K562 (cell line): ENCODE data around the gene TNFRSF18. TPM values are rescaled to one million over a fixed set of nuclear protein-coding genes. Genes with fewer than 3 reads are reported as not detected.

Experiments
- ATAC-seq: fragments of 200-7000 bp; cut with Tn5 transposase; 3 replicates; pipeline ENCODE4 v1.9.1; 2020; ENCODE audit warnings: moderate library complexity
- BruUV-seq: library from RNA; stranded (reverse); fragments of 400-500 nt; replicated peaks from 2 replicates; lab custom pipeline; 2021; lab: Mats Ljungman, UMichigan
- CTCF ChIA-PET: fragments of 300-600 bp; formaldehyde crosslinking; extraction: SDS; loops from one replicate; lab custom pipeline; 2021; ENCODE audit warnings: low intra/inter-chr PET ratio; lab: Yijun Ruan, JAX
- POLR2A ChIA-PET: fragments of 300-600, 350-650 bp; sonication (Branson Sonifier 250); formaldehyde crosslinking; extraction: SDS; loops from one replicate; lab custom pipeline; 2021; ENCODE audit warnings: antibody characterized with exemption, inconsistent platforms; lab: Yijun Ruan, JAX
- DNase-seq, 4 experiments: peaks; one replicate each; pipeline versions ENCODE4 v3.0.0 to v3.0.0-alpha.2; 2011 to 2018; ENCODE audit warnings: low spot score in 3 of 4, mixed read lengths in 3 of 4; ENCODE audit errors: extremely low read depth in 1 of 4
- FAIRE-seq: peaks from 2 replicates; lab custom pipeline; 2011; peaks lifted over from hg19 to GRCh38; lab: Jason Lieb, UNC
- H2AFZ ChIP-seq: 2 replicates; pipeline ENCODE4 v1.6.0; 2011; ENCODE audit warnings: low read depth, low read length, control low read depth, inconsistent platforms
- H3K27ac ChIP-seq: fragments of 200-600 bp; 3 replicates; pipeline ENCODE4 v1.8.0; 2011; ENCODE audit warnings: low read depth, mild to moderate bottlenecking, control low read depth, inconsistent platforms, low read length, moderate library complexity, mixed read lengths; ENCODE audit errors: extremely low read depth
- H3K27me3 ChIP-seq, 2 experiments: fragments of 300-600 bp in 1 of 2; 2 replicates in 1 of 2; 3 replicates in 1 of 2; pipeline versions ENCODE4 v1.6.0 to v1.8.0; 2011; ENCODE audit warnings: inconsistent platforms in 2 of 2, low read length in 2 of 2, mild to moderate bottlenecking in 1 of 2, mixed read lengths in 1 of 2, moderate library complexity in 1 of 2; ENCODE audit not compliant: control insufficient read depth in 2 of 2, insufficient read depth in 2 of 2
- H3K36me3 ChIP-seq: fragments of 300-600 bp; 3 replicates; pipeline ENCODE4 v1.8.0; 2011; ENCODE audit warnings: mild to moderate bottlenecking, low read length, inconsistent platforms; ENCODE audit not compliant: control insufficient read depth, insufficient read depth
- H3K4me1 ChIP-seq, 2 experiments: fragments of 200-600 bp in 1 of 2; replicated peaks in 1 of 2; 2 replicates in 1 of 2; 3 replicates in 1 of 2; pipeline versions ENCODE4 v1.5.1 to v1.8.0; 2011; ENCODE audit warnings: inconsistent platforms in 2 of 2, low read length in 2 of 2, mild to moderate bottlenecking in 1 of 2, mixed read lengths in 1 of 2, moderate library complexity in 1 of 2; ENCODE audit not compliant: control insufficient read depth in 2 of 2, insufficient read depth in 2 of 2
- H3K4me2 ChIP-seq: 2 replicates; pipeline ENCODE4 v1.6.1; 2011; ENCODE audit warnings: low read length, control low read depth, inconsistent platforms, mixed read lengths; ENCODE audit not compliant: insufficient read depth
- H3K4me3 ChIP-seq: fragments of 200-600 bp; sonication (generic), shearing (Covaris generic); 2 replicates; pipeline ENCODE4 v1.5.1; 2016; ENCODE audit warnings: control low read depth, inconsistent platforms
- H3K79me2 ChIP-seq: fragments of 200-600 bp; 3 replicates; pipeline ENCODE4 v1.8.0; 2011; ENCODE audit warnings: low read length, inconsistent platforms; ENCODE audit not compliant: control insufficient read depth, insufficient read depth
- H3K9ac ChIP-seq, 2 experiments: 2 replicates each; pipeline versions ENCODE4 v1.6.0 to v1.6.1; 2011; ENCODE audit warnings: low read depth in 2 of 2, low read length in 2 of 2, control low read depth in 1 of 2, inconsistent platforms in 1 of 2, mild to moderate bottlenecking in 1 of 2, mixed read lengths in 1 of 2; ENCODE audit not compliant: insufficient read depth in 1 of 2
- H3K9me1 ChIP-seq: one replicate; pipeline ENCODE4 v1.6.0; 2011; ENCODE audit warnings: inconsistent platforms, mild to moderate bottlenecking, low read length, moderate library complexity; ENCODE audit not compliant: control insufficient read depth, insufficient read depth
- H3K9me3 ChIP-seq: replicated peaks from 2 replicates; pipeline ENCODE4 v1.5.1; 2011; ENCODE audit warnings: low read depth, low read length, inconsistent platforms; ENCODE audit not compliant: control insufficient read depth, insufficient read depth
- H4K20me1 ChIP-seq: replicated peaks from 2 replicates; pipeline ENCODE4 v1.6.1; 2011; ENCODE audit warnings: low read length, inconsistent platforms, mixed read lengths; ENCODE audit not compliant: control insufficient read depth, insufficient read depth
- CAMTA2 ChIP-seq: fragments of 250-450 bp; sonication (Bioruptor Pico); conservative IDR thresholded peaks from 2 replicates; pipeline ENCODE4 v1.5.1; 2022
- KDM4B ChIP-seq, 2 experiments: fragments of 450-650 bp in 1 of 2; sonication (generic) in 1 of 2; IDR thresholded peaks; 2 replicates each; pipeline ENCODE4 v1.6.1; 2016 to 2017; ENCODE audit warnings: borderline replicate concordance in 2 of 2, antibody characterized with exemption in 1 of 2, low read depth in 1 of 2, mild to moderate bottlenecking in 1 of 2
- NEUROD1 ChIP-seq: fragments of 150-350 bp; IDR thresholded peaks from 2 replicates; pipeline ENCODE4 v1.6.1; 2014; ENCODE audit warnings: borderline replicate concordance, low read length, low read depth; ENCODE audit not compliant: partially characterized antibody
- SUPT5H ChIP-seq: fragments of 450-650 bp; IDR thresholded peaks from 2 replicates; pipeline ENCODE4 v1.6.1; 2016
- TBL1XR1 ChIP-seq, 2 experiments: IDR thresholded peaks; 2 replicates each; pipeline ENCODE4 v1.6.1; 2012; ENCODE audit warnings: improper control_type of control experiment in 2 of 2, low read length in 2 of 2, mild to moderate bottlenecking in 1 of 2
- U2AF2 ChIP-seq: fragments of 200-400 bp; formaldehyde crosslinking; optimal IDR thresholded peaks from 2 replicates; pipeline ENCODE3; 2017; ENCODE audit warnings: low read depth, mild to moderate bottlenecking, low read length
- ZNF263 ChIP-seq: sonication (generic); formaldehyde crosslinking; IDR thresholded peaks from 2 replicates; pipeline ENCODE4 v1.8.0; 2022; ENCODE audit warnings: mild to moderate bottlenecking, missing genetic modification reagents, borderline replicate concordance
- WGBS: fragments of 100-300 bp; shearing (Covaris generic); methylation state at CpG from one replicate; pipeline ENCODE4 v1.1.6; 2016; ENCODE audit warnings: low coverage, mixed read lengths; ENCODE audit not compliant: insufficient coverage; ENCODE audit errors: missing lambda C conversion rate; 5-methylcytosine and 5-hydroxymethylcytosine counted together
- in situ Hi-C: fragments of 300-500 bp; cut with MboI; formaldehyde crosslinking; loops from 4 replicates; pipeline ENCODE4 v1.15.0; 2018; ENCODE audit warnings: inconsistent platforms, mixed read lengths
- intact Hi-C: fragments of 100-400 bp; cut with micrococcal nuclease; formaldehyde crosslinking; loops from 2 replicates; pipeline ENCODE4 v1.14.2; 2022
- polyA plus RNA-seq, 8 experiments: library from polyadenylated mRNA; depleted of rRNA in 4 of 8; stranded (reverse) in 5 of 8; unstranded in 3 of 8; fragments of >200 nt; fragmentation: Nextera tagmentation in 2 of 8; fragmentation: Illumina TruSeq in 1 of 8; extraction: Ambion mirVana in 2 of 8; extraction: Trizol in 1 of 8; gene quantifications; 2 replicates each; pipeline versions ENCODE4 v1.2.1 to v1.2.3, GENCODE V29; 2011 to 2014; ENCODE audit warnings: inconsistent platforms in 1 of 8, missing spikeins in 1 of 8
- total RNA-seq, 7 experiments: library from RNA; depleted of rRNA in 6 of 7; stranded (reverse); fragments of >200 nt in 6 of 7; fragmentation: Illumina TruSeq in 2 of 7; extraction: Trizol in 2 of 7; gene quantifications; 2 replicates each; pipeline versions ENCODE4 v1.2.1 to v1.2.3, GENCODE V29; 2011 to 2021; ENCODE audit warnings: low replicate concordance in 1 of 7
- TF ChIP-seq, protein P1 (sequence below): fragments of 450-650 bp; conservative IDR thresholded peaks from 2 replicates; pipeline ENCODE4 v1.6.1; 2016; ENCODE audit warnings: missing genetic modification characterization, low read depth, mild to moderate bottlenecking, missing compliant biosample characterization, moderate library complexity

Gene TNFRSF18
- total and polyA plus RNA-seq, 9 of the 15 experiments (the other 6 are each of a cell fraction or from before 2014, with no cell fraction given): 0.24 to 0.27 TPM; not detected in 7

DNA sequence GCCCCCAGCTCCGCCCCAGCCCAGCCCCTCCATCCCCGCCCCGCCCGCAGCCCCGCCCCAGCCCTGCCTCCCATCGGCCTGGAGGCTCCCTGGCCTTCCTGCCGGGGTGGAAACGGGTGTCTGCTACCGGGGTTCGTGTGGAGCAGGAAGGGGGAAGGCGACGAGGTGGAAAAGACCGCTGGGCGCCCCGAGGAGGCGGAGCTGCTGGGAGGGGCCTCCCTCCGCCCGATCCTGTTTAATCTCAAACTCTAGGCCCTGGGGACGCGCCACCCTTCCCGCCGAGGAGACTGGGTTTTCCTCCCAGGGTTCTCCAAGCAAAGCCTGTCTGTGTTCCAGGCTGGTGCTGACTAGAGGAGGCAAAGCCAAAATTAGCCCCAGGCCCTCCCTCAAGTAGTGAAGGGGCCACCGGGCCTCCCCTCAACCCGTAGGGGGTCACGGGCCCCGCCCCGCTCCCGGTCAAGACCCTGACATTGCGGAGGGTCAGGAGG is 48.9 kb downstream of the TNFRSF18 start (continued):
- TF ChIP-seq, protein P1, sequence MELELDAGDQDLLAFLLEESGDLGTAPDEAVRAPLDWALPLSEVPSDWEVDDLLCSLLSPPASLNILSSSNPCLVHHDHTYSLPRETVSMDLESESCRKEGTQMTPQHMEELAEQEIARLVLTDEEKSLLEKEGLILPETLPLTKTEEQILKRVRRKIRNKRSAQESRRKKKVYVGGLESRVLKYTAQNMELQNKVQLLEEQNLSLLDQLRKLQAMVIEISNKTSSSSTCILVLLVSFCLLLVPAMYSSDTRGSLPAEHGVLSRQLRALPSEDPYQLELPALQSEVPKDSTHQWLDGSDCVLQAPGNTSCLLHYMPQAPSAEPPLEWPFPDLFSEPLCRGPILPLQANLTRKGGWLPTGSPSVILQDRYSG (tag): no peak
- TF ChIP-seq CAMTA2 (no peak), SUPT5H (peak; percentile 89), KDM4B (IDR thresholded peaks at IDR 0.05; ENCODE audit: borderline replicate concordance in 2 of 2, low read depth in 1 of 2) (peak in 1 of 2 experiments; percentile 66; a peak in 1 of 4 replicates), NEUROD1 (no peak)

DNA sequence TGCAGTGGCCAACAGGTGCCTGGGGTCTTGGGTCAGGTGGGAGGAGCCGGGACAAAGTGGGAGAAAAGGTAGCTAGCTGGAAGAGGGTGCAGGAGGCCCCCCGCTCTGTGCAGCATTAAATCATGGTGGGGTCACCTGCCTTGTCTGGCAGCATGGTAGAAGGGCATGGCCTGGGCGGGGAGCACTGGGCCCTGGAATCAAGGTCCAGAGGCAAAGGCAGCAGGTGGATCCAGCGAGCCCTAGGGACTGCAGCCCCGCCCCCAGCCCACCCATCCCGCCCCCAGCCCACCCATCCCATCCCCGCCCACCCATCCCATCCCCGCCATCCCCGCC is 49.4 kb downstream of the TNFRSF18 start:
- DNase-seq (no peak), FAIRE-seq (no peak), ATAC-seq (peak; percentile 6; the same call in 1 of the 3 replicates)
- 39% methylated on average over 3 of the region's 9 CpGs for WGBS
- H2AFZ ChIP-seq: no peak overlapping the region
- no peaks in the 10 kb centered on the region for H3K36me3 ChIP-seq
- intact Hi-C loops: no loop called here
- in situ Hi-C loops: no loop called here
- H4K20me1 ChIP-seq: no peaks in the 10 kb centered on the region
- H3K4me3 ChIP-seq: no peak overlapping the region
- no peaks in the 10 kb centered on the region for H3K9me1 ChIP-seq
- H3K9me3 ChIP-seq: no peaks in the 10 kb centered on the region
- ChIA-PET POLR2A (interaction anchor here (0.7 to 1.3 kb wide), 2 partner anchors 9 to 317 kb away, joined by 3 to 7 read pairs; no protein-coding TSS in a partner anchor), CTCF (no interaction called here)
- peak overlapping the region in 1 of 2 experiments; percentile 89; a peak in 2 of 4 replicates for H3K9ac ChIP-seq
- H3K27ac ChIP-seq: no peak overlapping the region
- 0 out of 2 replicates have a peak overlapping the region, but pooled peaks have one; percentile 12 for H3K4me2 ChIP-seq
- BruUV-seq: no TSS peak
- peaks cover under 1 to 5% of the 10 kb centered on the region in 2 experiments; a peak in 3 of 5 replicates for H3K27me3 ChIP-seq
- TF ChIP-seq U2AF2: no peak
- TF ChIP-seq ZNF263 (CRISPR knock-in tag): peak; percentile 9; the same call in 1 of the 2 replicates
- no peak for TF ChIP-seq TBL1XR1 (IDR thresholded peaks at IDR 0.05; ENCODE audit: low read length in 2 of 2)
- H3K4me1 ChIP-seq: peaks cover 25 to 55% of the 10 kb centered on the region in 2 experiments
- no peaks in the 10 kb centered on the region for H3K79me2 ChIP-seq
